HG03159 (cell line): ENCODE data around the gene ROCK2.

Source experiments
- ATAC-seq: cut with Tn5 transposase; IDR thresholded peaks from one replicate; pipeline ENCODE4 v1.9.1; 2021; ENCODE audit warnings: mild to moderate bottlenecking, moderate library complexity; ENCODE audit not compliant: unreplicated experiment

The ROCK2 gene

GRCh38 chr2:11344342-11344955 is at the start of gene ROCK2:
Gene ROCK2, minus strand, starts transcription at chr2:11344636. Its CDS starts 500 bp downstream, at chr2:11344136.
- peak; percentile 58 for ATAC-seq

GRCh38 chr2:11393711-11394236 is 49.3 kb upstream of the ROCK2 start:
- ATAC-seq = no peak

- no peak for ATAC-seq
Observed at GRCh38 chr2:11391942-11392266, 47.5 kb upstream of the ROCK2 start.

- no peak for ATAC-seq
Observed at GRCh38 chr2:11390399-11390658, 45.9 kb upstream of the ROCK2 start.

GRCh38 chr2:11389551-11390398 is 45.3 kb upstream of the ROCK2 start:
- no peak for ATAC-seq

GRCh38 chr2:11389052-11389420 is 44.6 kb upstream of the ROCK2 start:
- no peak for ATAC-seq

GRCh38 chr2:11388262-11389051 is 44.0 kb upstream of the ROCK2 start:
- ATAC-seq = no peak

GRCh38 chr2:11387843-11388242 is 43.4 kb upstream of the ROCK2 start:
- no peak for ATAC-seq

- no peak for ATAC-seq
Observed at GRCh38 chr2:11387100-11387390, 42.6 kb upstream of the ROCK2 start.

- no peak for ATAC-seq
Observed at GRCh38 chr2:11385847-11386246, 41.4 kb upstream of the ROCK2 start.

GRCh38 chr2:11385216-11385615 is 40.8 kb upstream of the ROCK2 start:
- no peak for ATAC-seq

GRCh38 chr2:11379558-11379957 is 35.1 kb upstream of the ROCK2 start:
- ATAC-seq = no peak

- ATAC-seq = peak; percentile 91
Observed at GRCh38 chr2:11377928-11378545, 33.6 kb upstream of the ROCK2 start.

GRCh38 chr2:11376071-11376470 is 31.6 kb upstream of the ROCK2 start:
- ATAC-seq = no peak

GRCh38 chr2:11375689-11376027 is 31.2 kb upstream of the ROCK2 start:
- no peak for ATAC-seq

GRCh38 chr2:11375025-11375688 is 30.7 kb upstream of the ROCK2 start:
- no peak for ATAC-seq

GRCh38 chr2:11373096-11373495 is 28.7 kb upstream of the ROCK2 start:
- no peak for ATAC-seq

GRCh38 chr2:11371092-11371937 is 26.9 kb upstream of the ROCK2 start:
- no peak for ATAC-seq

GRCh38 chr2:11370377-11371091 is 26.1 kb upstream of the ROCK2 start:
- ATAC-seq = no peak
